Neural progenitor cell (in vitro differentiated cells): ENCODE measurements around the gene BMP8B.

Experiments used
- EZH2phosphoT487 ChIP-seq: fragments of 200-600 bp; sonication (generic); IDR thresholded peaks from 2 replicates; pipeline ENCODE4 v1.6.1; 2017; ENCODE audit warnings: antibody characterized with exemption
- TF ChIP-seq, protein P1 (sequence below): fragments of 200-600 bp; sonication (generic); IDR thresholded peaks from 2 replicates; pipeline ENCODE4 v1.5.1; 2017; ENCODE audit warnings: antibody characterized with exemption, mild to moderate bottlenecking

DNA sequence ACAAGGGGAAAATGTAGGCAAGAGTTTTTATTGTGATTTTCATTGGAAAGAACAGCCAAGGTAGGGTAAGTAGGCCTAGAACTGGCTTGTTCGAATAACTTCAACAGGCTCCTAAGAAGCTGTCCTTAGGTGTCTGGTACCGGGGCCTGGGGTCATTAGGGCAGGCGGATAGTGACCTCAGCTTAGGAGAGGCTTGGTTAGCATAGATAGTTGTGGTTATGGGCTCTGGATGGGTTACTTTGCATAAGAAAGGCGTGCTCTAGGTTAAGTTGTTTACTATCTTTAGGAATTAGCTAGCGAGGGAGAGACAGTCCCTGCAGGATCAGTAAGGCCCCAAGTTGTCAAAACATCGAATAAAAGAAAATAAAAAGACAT, 76.7 kb downstream of the BMP8B start:
- TF ChIP-seq, protein P1, sequence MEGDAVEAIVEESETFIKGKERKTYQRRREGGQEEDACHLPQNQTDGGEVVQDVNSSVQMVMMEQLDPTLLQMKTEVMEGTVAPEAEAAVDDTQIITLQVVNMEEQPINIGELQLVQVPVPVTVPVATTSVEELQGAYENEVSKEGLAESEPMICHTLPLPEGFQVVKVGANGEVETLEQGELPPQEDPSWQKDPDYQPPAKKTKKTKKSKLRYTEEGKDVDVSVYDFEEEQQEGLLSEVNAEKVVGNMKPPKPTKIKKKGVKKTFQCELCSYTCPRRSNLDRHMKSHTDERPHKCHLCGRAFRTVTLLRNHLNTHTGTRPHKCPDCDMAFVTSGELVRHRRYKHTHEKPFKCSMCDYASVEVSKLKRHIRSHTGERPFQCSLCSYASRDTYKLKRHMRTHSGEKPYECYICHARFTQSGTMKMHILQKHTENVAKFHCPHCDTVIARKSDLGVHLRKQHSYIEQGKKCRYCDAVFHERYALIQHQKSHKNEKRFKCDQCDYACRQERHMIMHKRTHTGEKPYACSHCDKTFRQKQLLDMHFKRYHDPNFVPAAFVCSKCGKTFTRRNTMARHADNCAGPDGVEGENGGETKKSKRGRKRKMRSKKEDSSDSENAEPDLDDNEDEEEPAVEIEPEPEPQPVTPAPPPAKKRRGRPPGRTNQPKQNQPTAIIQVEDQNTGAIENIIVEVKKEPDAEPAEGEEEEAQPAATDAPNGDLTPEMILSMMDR = no peak
- no peak for TF ChIP-seq EZH2phosphoT487
